ENCODE measurements around the gene URM1. TPM values are rescaled to one million over a fixed set of nuclear protein-coding genes. Genes with fewer than 3 reads are reported as not detected.
A peak's percentile ranks its signal among the peaks of the same experiment; 100 is the strongest.
"Not testable (repeated sequence)": the region's sequence is repeated elsewhere in the genome, so short reads cannot be mapped to it uniquely, and the experiment has no call there.

The URM1 gene
- 62.2 and 79.0 TPM in 2 replicates for polyA plus RNA-seq (2014; cell fraction: cytosol; rRNA removed)
- polyA plus RNA-seq (2014; cell fraction: nucleus; rRNA removed): 53.9 and 93.5 TPM in 2 replicates

GRCh38 chr9:128370752-128371629 lies at the start of gene URM1:
URM1 (plus strand) TSS chr9:128371374; CDS start chr9:128371381, 7 bp downstream.
- DNase-seq (ENCODE audit: low spot score): peak; percentile 91

- DNase-seq (ENCODE audit: low spot score): no peak
Observed at GRCh38 chr9:128321879-128322403, 49.2 kb upstream of the URM1 start.

GRCh38 chr9:128322404-128323211 lies 48.6 kb upstream of the URM1 start, which contains the start of the genes COQ4 and TRUB2:
COQ4 (plus strand) TSS chr9:128322839; CDS start chr9:128322859, 20 bp downstream.
TRUB2 (minus strand) TSS chr9:128322447; CDS start chr9:128322408, 39 bp downstream.
- DNase-seq (ENCODE audit: low spot score): peak; percentile 96

GRCh38 chr9:128323212-128323730 lies 47.9 kb upstream of the URM1 start:
- DNase-seq (ENCODE audit: low spot score): no peak

GRCh38 chr9:128323791-128324190 lies 47.4 kb upstream of the URM1 start:
- DNase-seq (ENCODE audit: low spot score): no peak

- no peak for DNase-seq (ENCODE audit: low spot score)
Observed at GRCh38 chr9:128324401-128324800, 46.8 kb upstream of the URM1 start.

- no peak for DNase-seq (ENCODE audit: low spot score)
Observed at GRCh38 chr9:128325629-128326028, 45.5 kb upstream of the URM1 start.

GRCh38 chr9:128333451-128333869 lies 37.7 kb upstream of the URM1 start:
- no peak for DNase-seq (ENCODE audit: low spot score)

GRCh38 chr9:128335161-128335560 lies 36.0 kb upstream of the URM1 start:
- DNase-seq (ENCODE audit: low spot score): no peak

- no peak for DNase-seq (ENCODE audit: low spot score)
Observed at GRCh38 chr9:128335914-128336313, 35.3 kb upstream of the URM1 start.

- DNase-seq (ENCODE audit: low spot score): no peak
Observed at GRCh38 chr9:128337936-128338335, 33.2 kb upstream of the URM1 start.

- DNase-seq (ENCODE audit: low spot score): not testable (repeated sequence)
Observed at GRCh38 chr9:128338852-128339614, 32.1 kb upstream of the URM1 start.

GRCh38 chr9:128339761-128340690 lies 31.1 kb upstream of the URM1 start, which contains the start of gene SLC27A4:
SLC27A4 (plus strand) TSS chr9:128340527; CDS start chr9:128343133, 2,606 bp downstream.
- DNase-seq (ENCODE audit: low spot score): peak; percentile 70

- DNase-seq (ENCODE audit: low spot score): no peak
Observed at GRCh38 chr9:128340691-128341434, 30.3 kb upstream of the URM1 start.

GRCh38 chr9:128341435-128341849 lies 29.7 kb upstream of the URM1 start:
- DNase-seq (ENCODE audit: low spot score): peak; percentile 78

GRCh38 chr9:128342971-128343680 lies 28.0 kb upstream of the URM1 start:
- DNase-seq (ENCODE audit: low spot score): no peak

- DNase-seq (ENCODE audit: low spot score): no peak
Observed at GRCh38 chr9:128343855-128344254, 27.3 kb upstream of the URM1 start.

Data from SK-N-DZ (cell line).